Suprapubic skin (tissue), 4 donors: ENCODE results near the gene CHN1.

Experiments used
- CTCF ChIP-seq, 2 donors: fragments of 200-600 bp in 1 of 2; fragments of 450-650 bp in 1 of 2; sonication (generic) in 1 of 2; IDR thresholded peaks; one replicate each; pipeline ENCODE4 v1.5.1; 2016 to 2019; ENCODE audit warnings: antibody characterized with exemption in 2 of 2, mild to moderate bottlenecking in 1 of 2, moderate library complexity in 1 of 2
- EP300 ChIP-seq: sonication (generic); formaldehyde crosslinking; IDR thresholded peaks from one replicate; pipeline ENCODE4 v1.6.1; 2017; ENCODE audit warnings: antibody characterized with exemption
- POLR2A ChIP-seq, 2 donors: fragments of 450-650 bp; IDR thresholded peaks; one replicate each; pipeline ENCODE4 v1.6.1; 2017; ENCODE audit warnings: antibody characterized with exemption in 2 of 2, mild to moderate bottlenecking in 2 of 2, moderate library complexity in 2 of 2
- POLR2AphosphoS5 ChIP-seq, 3 donors: sonication (generic); formaldehyde crosslinking; IDR thresholded peaks; one replicate each; pipeline ENCODE4 v1.6.1; 2017; ENCODE audit warnings: antibody characterized with exemption in 3 of 3

GRCh38 chr2:174977364-174977763 is 27.8 kb downstream of the CHN1 start:
- TF ChIP-seq CTCF (IDR thresholded peaks at IDR 0.05) (no peak), EP300 (no peak), POLR2AphosphoS5 (IDR thresholded peaks at IDR 0.05) (no peak), POLR2A (IDR thresholded peaks at IDR 0.05) (no peak)
